Measurements from ENCODE around the gene GBF1.

The GBF1 gene

DNA sequence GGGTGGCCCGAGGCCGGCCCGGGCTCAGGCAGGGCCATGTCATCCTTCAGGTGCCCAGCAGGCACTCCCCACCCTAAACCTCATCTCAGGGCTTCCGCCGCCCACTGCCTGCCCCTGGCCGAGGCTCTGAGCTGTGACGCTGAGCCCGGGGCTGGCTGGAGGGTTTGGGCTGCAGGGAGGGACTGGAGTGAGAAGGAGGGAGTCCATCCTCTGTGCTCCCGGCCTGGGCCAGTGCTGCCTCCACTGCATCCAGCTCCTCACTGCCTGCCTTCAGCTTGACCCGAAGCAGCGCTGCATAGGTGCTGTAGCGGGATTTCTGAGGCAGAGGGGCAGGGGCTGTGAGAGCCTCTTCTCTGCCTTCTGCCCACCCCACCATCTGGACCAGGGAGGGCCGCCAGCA lies 157.8 kb downstream of the GBF1 start:
- Histone ChIP-seq H3K27ac (no peak overlapping the region), H3K36me3 (replicated peaks) (peaks cover 16% of the 10 kb centered on the region), H3K4me3 (ENCODE audit: low read depth, low read length) (no peak overlapping the region), H3K27me3 (replicated peaks) (no peaks in the 10 kb centered on the region)
- in situ Hi-C loops (cut with HindIII; ENCODE audit: low pct_ligation_motif_present, low sequenced_read_pairs) = no loop called here
- DNase-seq = no peak
- TF ChIP-seq, protein P1, sequence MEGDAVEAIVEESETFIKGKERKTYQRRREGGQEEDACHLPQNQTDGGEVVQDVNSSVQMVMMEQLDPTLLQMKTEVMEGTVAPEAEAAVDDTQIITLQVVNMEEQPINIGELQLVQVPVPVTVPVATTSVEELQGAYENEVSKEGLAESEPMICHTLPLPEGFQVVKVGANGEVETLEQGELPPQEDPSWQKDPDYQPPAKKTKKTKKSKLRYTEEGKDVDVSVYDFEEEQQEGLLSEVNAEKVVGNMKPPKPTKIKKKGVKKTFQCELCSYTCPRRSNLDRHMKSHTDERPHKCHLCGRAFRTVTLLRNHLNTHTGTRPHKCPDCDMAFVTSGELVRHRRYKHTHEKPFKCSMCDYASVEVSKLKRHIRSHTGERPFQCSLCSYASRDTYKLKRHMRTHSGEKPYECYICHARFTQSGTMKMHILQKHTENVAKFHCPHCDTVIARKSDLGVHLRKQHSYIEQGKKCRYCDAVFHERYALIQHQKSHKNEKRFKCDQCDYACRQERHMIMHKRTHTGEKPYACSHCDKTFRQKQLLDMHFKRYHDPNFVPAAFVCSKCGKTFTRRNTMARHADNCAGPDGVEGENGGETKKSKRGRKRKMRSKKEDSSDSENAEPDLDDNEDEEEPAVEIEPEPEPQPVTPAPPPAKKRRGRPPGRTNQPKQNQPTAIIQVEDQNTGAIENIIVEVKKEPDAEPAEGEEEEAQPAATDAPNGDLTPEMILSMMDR (IDR thresholded peaks at IDR 0.05; ENCODE audit: low read depth, low read length, missing control alignments) = no peak

DNA sequence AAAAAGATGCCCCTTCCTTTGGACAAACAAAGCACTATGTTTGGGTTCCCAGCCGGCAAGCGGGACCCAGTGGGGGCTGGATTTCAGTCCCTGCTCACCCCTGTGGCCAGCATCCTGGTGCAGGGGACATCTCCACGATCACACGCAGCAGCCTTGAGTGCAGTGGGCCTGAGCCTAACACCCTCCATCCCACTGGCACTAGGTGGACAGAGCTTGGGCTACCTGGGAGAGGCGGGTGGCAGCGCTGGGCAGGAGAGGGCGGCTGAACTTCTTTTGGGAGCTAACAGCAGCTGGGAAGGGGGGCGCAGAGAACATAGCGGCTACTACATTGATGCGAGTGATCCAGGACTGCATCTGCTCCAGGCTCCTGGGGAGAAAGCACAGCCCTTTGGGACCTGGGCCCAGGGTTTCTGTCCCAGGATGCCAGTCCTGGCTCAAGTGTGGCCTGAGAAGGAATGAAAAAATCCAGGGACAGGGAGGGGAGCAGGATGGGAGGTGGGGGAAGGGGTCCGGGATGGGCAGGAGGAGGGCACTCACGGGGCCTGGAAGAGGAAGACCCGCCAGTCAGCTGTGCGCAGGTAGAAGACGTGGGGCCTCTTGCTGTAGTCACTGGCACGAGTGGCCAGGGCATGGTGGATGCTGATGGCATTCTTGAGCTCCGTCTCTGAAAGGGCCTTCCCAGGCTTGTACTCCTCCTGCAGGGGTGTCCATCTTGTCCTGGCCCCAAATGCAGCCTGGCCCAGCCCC lies 159.2 kb downstream of the GBF1 start:
- H3K4me3 ChIP-seq (ENCODE audit: low read depth, low read length) = no peak overlapping the region
- peaks cover 16% of the 10 kb centered on the region for H3K36me3 ChIP-seq (replicated peaks)
- no peak overlapping the region for H3K27ac ChIP-seq
- peaks cover 3% of the 10 kb centered on the region for H3K27me3 ChIP-seq (replicated peaks)
- in situ Hi-C loops (cut with HindIII; ENCODE audit: low pct_ligation_motif_present, low sequenced_read_pairs) = no loop called here
- DNase-seq = no peak
- TF ChIP-seq, protein P1 (IDR thresholded peaks at IDR 0.05; ENCODE audit: low read depth, low read length, missing control alignments) = no peak

DNA sequence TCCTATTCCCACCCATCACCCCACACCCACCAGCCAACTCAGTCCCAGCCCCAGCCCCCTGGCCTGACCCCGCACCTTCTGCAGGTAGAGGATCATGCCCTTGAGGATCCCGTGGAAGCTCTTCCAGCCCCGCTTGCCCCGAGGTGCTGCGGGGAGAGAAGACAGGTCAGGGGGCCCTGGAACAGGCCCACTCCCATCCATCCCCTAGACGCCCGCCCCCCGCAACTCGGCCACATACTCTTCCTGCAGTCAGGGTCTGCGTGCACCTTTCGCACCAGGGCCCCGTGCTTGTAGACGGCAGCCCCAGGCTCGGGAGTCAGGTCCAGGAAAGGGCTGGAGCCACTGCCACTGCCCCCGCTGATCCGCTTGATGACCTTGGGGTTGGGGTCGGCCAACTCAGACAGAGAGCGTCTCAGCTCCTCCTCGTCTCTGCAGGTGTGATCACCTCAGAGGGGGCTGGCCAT lies 159.8 kb downstream of the GBF1 start:
- Histone ChIP-seq H3K27me3 (replicated peaks) (peaks cover 8% of the 10 kb centered on the region), H3K36me3 (replicated peaks) (peaks cover 16% of the 10 kb centered on the region), H3K27ac (no peak overlapping the region), H3K4me3 (ENCODE audit: low read depth, low read length) (no peak overlapping the region)
- in situ Hi-C loops (cut with HindIII; ENCODE audit: low pct_ligation_motif_present, low sequenced_read_pairs) = no loop called here
- DNase-seq = no peak
- TF ChIP-seq, protein P1 (IDR thresholded peaks at IDR 0.05; ENCODE audit: low read depth, low read length, missing control alignments) = no peak

DNA sequence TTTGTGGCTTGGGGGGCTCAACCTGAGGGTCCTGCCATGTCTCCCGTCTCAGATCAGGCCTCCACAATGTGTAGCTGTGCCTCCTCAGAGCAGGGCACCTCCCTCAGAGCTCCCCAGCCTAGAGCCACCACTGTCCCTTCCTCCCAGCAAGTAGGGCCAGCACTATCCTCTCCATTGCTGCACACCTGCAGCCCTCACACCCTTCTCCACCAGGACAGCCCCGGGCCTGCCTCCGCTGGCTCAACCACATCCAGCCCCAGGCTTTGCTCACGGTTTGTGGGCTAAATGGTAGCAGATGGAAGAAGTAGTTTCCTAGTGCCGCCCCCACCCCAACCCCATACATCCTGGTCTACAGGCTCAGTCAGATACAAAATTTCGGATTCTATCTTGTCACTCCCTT lies 160.3 kb downstream of the GBF1 start:
- no peak for DNase-seq
- in situ Hi-C loops (cut with HindIII; ENCODE audit: low pct_ligation_motif_present, low sequenced_read_pairs) = no loop called here

DNA sequence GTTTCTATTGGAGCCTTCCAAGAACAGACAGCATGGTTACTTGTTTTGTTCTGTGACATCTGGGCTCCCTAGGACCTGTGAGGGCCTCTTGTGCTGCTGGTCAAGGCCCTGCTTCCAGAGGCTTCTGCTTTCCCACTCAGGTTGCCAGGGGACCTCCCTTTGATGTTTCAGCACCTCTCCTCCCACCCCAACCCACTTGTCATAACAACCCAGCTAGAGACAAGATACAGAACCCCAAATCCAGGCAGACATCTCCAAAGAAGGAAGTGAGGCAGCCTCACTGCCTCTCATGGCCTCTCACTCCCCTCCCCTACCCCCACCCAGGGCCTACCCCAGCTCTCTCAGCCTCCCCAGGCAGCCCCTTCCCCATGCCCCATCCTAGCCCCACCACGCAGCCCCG lies 161.5 kb downstream of the GBF1 start:
- in situ Hi-C loops (cut with HindIII; ENCODE audit: low pct_ligation_motif_present, low sequenced_read_pairs) = no loop called here
- no peak for DNase-seq
- Histone ChIP-seq H3K36me3 (replicated peaks) (no peaks in the 10 kb centered on the region), H3K27ac (no peak overlapping the region), H3K4me3 (ENCODE audit: low read depth, low read length) (no peak overlapping the region), H3K27me3 (replicated peaks) (peaks cover 20% of the 10 kb centered on the region)
- TF ChIP-seq, protein P1 (IDR thresholded peaks at IDR 0.05; ENCODE audit: low read depth, low read length, missing control alignments) = no peak

More for the DNA sequence above, 160.3 kb downstream of the GBF1 start:
- Histone ChIP-seq H3K27me3 (replicated peaks) (peaks cover 13% of the 10 kb centered on the region), H3K36me3 (replicated peaks) (peaks cover 11% of the 10 kb centered on the region), H3K27ac (no peak overlapping the region), H3K4me3 (ENCODE audit: low read depth, low read length) (no peak overlapping the region)
- TF ChIP-seq, protein P1 (IDR thresholded peaks at IDR 0.05; ENCODE audit: low read depth, low read length, missing control alignments) = no peak
